GM15510 (cell line): ENCODE data around the gene RAPGEF3.

Source experiments
- POLR2A ChIP-seq: IDR thresholded peaks from 3 replicates; pipeline ENCODE4 v1.6.1; 2011; ENCODE audit warnings: borderline replicate concordance; ENCODE audit not compliant: insufficient read length; ENCODE audit errors: extremely low read depth

The RAPGEF3 gene

GRCh38 chr12:47737936-47738594 is 20.6 kb downstream of the RAPGEF3 start:
- no peak for TF ChIP-seq POLR2A

GRCh38 chr12:47736877-47737676 is 21.6 kb downstream of the RAPGEF3 start:
- no peak for TF ChIP-seq POLR2A

GRCh38 chr12:47736216-47736615 is 22.5 kb downstream of the RAPGEF3 start:
- no peak for TF ChIP-seq POLR2A

- no peak for TF ChIP-seq POLR2A
These were observed 23.0 kb downstream of the RAPGEF3 start for GRCh38 chr12:47735649-47736048.

- TF ChIP-seq POLR2A = no peak
These were observed 23.8 kb downstream of the RAPGEF3 start for GRCh38 chr12:47734725-47735480.

GRCh38 chr12:47733142-47733541 is 25.5 kb downstream of the RAPGEF3 start:
- TF ChIP-seq POLR2A = no peak

GRCh38 chr12:47732504-47732903 is 26.2 kb downstream of the RAPGEF3 start:
- no peak for TF ChIP-seq POLR2A

GRCh38 chr12:47731723-47732122 is 27.0 kb downstream of the RAPGEF3 start:
- no peak for TF ChIP-seq POLR2A

GRCh38 chr12:47730341-47730744 is 28.3 kb downstream of the RAPGEF3 start:
- no peak for TF ChIP-seq POLR2A

- no peak for TF ChIP-seq POLR2A
These were observed 29.4 kb downstream of the RAPGEF3 start for GRCh38 chr12:47729233-47729632.

- no peak for TF ChIP-seq POLR2A
These were observed 32.8 kb downstream of the RAPGEF3 start for GRCh38 chr12:47725893-47726292.

- TF ChIP-seq POLR2A = no peak
These were observed 33.4 kb downstream of the RAPGEF3 start, which contains the start of gene ENDOU for GRCh38 chr12:47725091-47725772. Gene ENDOU (minus strand): TSS chr12:47725490. CDS start chr12:47725413, 77 bp downstream.

- no peak for TF ChIP-seq POLR2A
These were observed 35.6 kb downstream of the RAPGEF3 start for GRCh38 chr12:47722941-47723631.
